ENCODE data around the gene ATP11A. TPM values are rescaled to one million over a fixed set of nuclear protein-coding genes. Genes with fewer than 3 reads are reported as not detected.

The ATP11A gene
- total and polyA plus RNA-seq, 2 donors (not counting 3 experiments of a cell fraction or from before 2014, with no cell fraction given), result 16.5 to 88.1 TPM

GRCh38 chr13:112928972-112929782 is 239.3 kb downstream of the ATP11A start:
- no peaks in the 10 kb centered on the region for H3K9me1 ChIP-seq (replicated peaks; ENCODE audit: control insufficient read depth, extremely low read depth, insufficient read depth, low read length)
- FAIRE-seq (no peak), DNase-seq (ENCODE audit: low read depth, low spot score) (peak; percentile 26)
- dilution Hi-C loops (cut with MboI; ENCODE audit: extremely low pct_ligation_motif_present, low sequenced_read_pairs), result no loop called here
- no peak overlapping the region for H3K9ac ChIP-seq (replicated peaks; ENCODE audit: extremely low read depth, insufficient read depth, low read length)
- H3K27me3 ChIP-seq (ENCODE audit: control insufficient read depth in 2 of 2, insufficient read depth in 2 of 2, low read length in 2 of 2), result peaks cover 31 to 39% of the 10 kb centered on the region in 2 experiments
- H3K27ac ChIP-seq (ENCODE audit: insufficient read depth, low read depth, low read length), result no peak overlapping the region
- ChIA-PET CTCF (no interaction called here), POLR2A (no interaction called here)
- H3K36me3 ChIP-seq (ENCODE audit: control insufficient read depth in 2 of 2, extremely low read depth in 1 of 2, insufficient read depth in 2 of 2, low read length in 2 of 2), result no peaks in the 10 kb centered on the region
- H3K79me2 ChIP-seq (ENCODE audit: control insufficient read depth, insufficient read depth, low read length), result no peaks in the 10 kb centered on the region
- TF ChIP-seq POLR2A (IDR thresholded peaks at IDR 0.05; ENCODE audit: low read depth, low read length) (no peak), FOS (IDR thresholded peaks at IDR 0.05; ENCODE audit: borderline replicate concordance, insufficient read depth, low read length) (no peak), MYC (IDR thresholded peaks at IDR 0.05; ENCODE audit: low read depth, low read length) (no peak), JUN (IDR thresholded peaks at IDR 0.05; ENCODE audit: borderline replicate concordance, insufficient read depth, insufficient read length, low read depth) (no peak), GATA2 (IDR thresholded peaks at IDR 0.05; ENCODE audit: insufficient read depth, insufficient read length, low read depth, low read length) (peak; percentile 16), EZH2 (IDR thresholded peaks at IDR 0.05; ENCODE audit: borderline replicate concordance, low read depth, low read length, severe bottlenecking) (no peak), POLR2AphosphoS5 (IDR thresholded peaks at IDR 0.05; ENCODE audit: insufficient read depth, low read depth, low read length) (no peak), MAX (IDR thresholded peaks at IDR 0.05; ENCODE audit: insufficient read depth, insufficient read length) (no peak)
- H3K4me2 ChIP-seq (ENCODE audit: insufficient read depth, low read length), result no peak overlapping the region
- BruUV-seq (replicated peaks), result no TSS peak
- H3K9me3 ChIP-seq (replicated peaks; ENCODE audit: control insufficient read depth, insufficient read depth, low read length), result no peaks in the 10 kb centered on the region
- no peak overlapping the region for H3K4me3 ChIP-seq (replicated peaks in 1 of 3; ENCODE audit: insufficient read depth in 1 of 3, low read depth in 1 of 3, low read length in 3 of 3)
- intact Hi-C loops (cut with micrococcal nuclease), result no loop called here
- no peak overlapping the region for H2AFZ ChIP-seq (ENCODE audit: low read depth, low read length)
- peaks cover 7% of the 10 kb centered on the region for H3K4me1 ChIP-seq (ENCODE audit: control insufficient read depth, extremely low read depth, insufficient read depth, low read length)
- no peaks in the 10 kb centered on the region for H4K20me1 ChIP-seq (replicated peaks; ENCODE audit: control insufficient read depth, extremely low read depth, insufficient read depth, low read length)

All from endothelial cell of umbilical vein (primary cell).